ENCODE results near the gene DDX19B.
"Not testable (repeated sequence)": the region's sequence is repeated elsewhere in the genome, so short reads cannot be mapped to it uniquely, and the experiment has no call there.

GRCh38 chr16:70292148-70292547, 6.8 kb upstream of the DDX19B start:
- not testable (repeated sequence) for TF ChIP-seq EZH2 (IDR thresholded peaks at IDR 0.05; ENCODE audit: insufficient read depth, poor library complexity, severe bottlenecking); EZH2phosphoT487 (IDR thresholded peaks at IDR 0.05; ENCODE audit: insufficient read depth, low read depth)
